ENCODE data around the gene WHRN. TPM values are rescaled to one million over a fixed set of nuclear protein-coding genes. Genes with fewer than 3 reads are reported as not detected.

WHRN gene
- total RNA-seq, 4 donors from 2014 or later = 5.4 to 23.6 (median 8.5) TPM

- whole genome bisulfite sequencing, 2 donors (ENCODE audit: low coverage in 1 of 2) = 82 to 85% methylated on average over 5 to 18 of the region's 18 CpGs
- DNase-seq = no peak
- intact Hi-C loops (cut with DNase I; ENCODE audit: low total_unique reads) = loop anchor here (10.0 kb wide), 1 partner anchor 81 kb away; the partner anchor contains the start of gene ATP6V1G1
- Histone ChIP-seq H3K4me1 (peaks cover 5 to 27% (median 19%) of the 10 kb centered on the region in 4 donors), H3K36me3 (no peaks in the 10 kb centered on the region), H3K27me3 (peaks cover 4% of the 10 kb centered on the region), H3K9me3 (no peaks in the 10 kb centered on the region), H3K4me3 (peak overlapping the region; percentile 59 to 73 (median 72)), H3K27ac (peak overlapping the region; percentile 74 to 89 (median 82))
- TF ChIP-seq POLR2AphosphoS5 (IDR thresholded peaks at IDR 0.05) = no peak
- TF ChIP-seq POLR2A (IDR thresholded peaks at IDR 0.05) = no peak
- no peak for TF ChIP-seq EP300 (IDR thresholded peaks at IDR 0.05; ENCODE audit: low read depth)
- no peak for TF ChIP-seq CTCF (IDR thresholded peaks at IDR 0.05)
- in situ Hi-C loops (cut with MboI; ENCODE audit: low pct_ligation_motif_present in 1 of 4, low pct_unique_long_range_greater_than_20kb in 1 of 4, low sequenced_read_pairs in 3 of 4) = loop anchor here in 1 of 4 donors (10.0 kb wide), 1 partner anchor 99 kb away; no protein-coding TSS in a partner anchor
Observed at GRCh38 chr9:114503522-114504340, 1.5 kb downstream of the WHRN start.

GRCh38 chr9:114503009-114503408 lies 2.3 kb downstream of the WHRN start:
- no peak for DNase-seq
- H3K36me3 ChIP-seq = no peaks in the 10 kb centered on the region
- H3K4me3 ChIP-seq = peak overlapping the region in 1 of 4 donors; percentile 6
- H3K27me3 ChIP-seq = peaks cover 4% of the 10 kb centered on the region
- intact Hi-C loops (cut with DNase I; ENCODE audit: low total_unique reads) (loop anchor here (10.0 kb wide), 1 partner anchor 82 kb away; the partner anchor contains the start of gene ATP6V1G1), in situ Hi-C loops (cut with MboI; ENCODE audit: low pct_ligation_motif_present in 1 of 4, low pct_unique_long_range_greater_than_20kb in 1 of 4, low sequenced_read_pairs in 3 of 4) (loop anchor here in 1 of 4 donors (10.0 kb wide), 1 partner anchor 98 kb away; no protein-coding TSS in a partner anchor)
- H3K4me1 ChIP-seq = peaks cover 5 to 27% (median 19%) of the 10 kb centered on the region in 4 donors
- no peak for TF ChIP-seq EP300 (IDR thresholded peaks at IDR 0.05; ENCODE audit: low read depth)
- no peak for TF ChIP-seq POLR2A (IDR thresholded peaks at IDR 0.05)
- TF ChIP-seq POLR2AphosphoS5 (IDR thresholded peaks at IDR 0.05) = no peak
- TF ChIP-seq CTCF (IDR thresholded peaks at IDR 0.05) = no peak
- no peaks in the 10 kb centered on the region for H3K9me3 ChIP-seq
- peak overlapping the region; percentile 74 to 89 (median 82) for H3K27ac ChIP-seq
- 34% methylated on average over 7 of the region's 7 CpGs; no CpG with 5 or more reads in 1 of the 2 donors for WGBS, 2 donors (ENCODE audit: low coverage in 1 of 2)

GRCh38 chr9:114501796-114502682 lies 3.2 kb downstream of the WHRN start:
- no peak overlapping the region for H3K4me3 ChIP-seq
- H3K36me3 ChIP-seq = no peaks in the 10 kb centered on the region
- in situ Hi-C loops (cut with MboI; ENCODE audit: low pct_ligation_motif_present in 1 of 4, low pct_unique_long_range_greater_than_20kb in 1 of 4, low sequenced_read_pairs in 3 of 4) (loop anchor here in 1 of 4 donors (10.0 kb wide), 1 partner anchor 97 kb away; no protein-coding TSS in a partner anchor), intact Hi-C loops (cut with DNase I; ENCODE audit: low total_unique reads) (loop anchor here (10.0 kb wide), 1 partner anchor 83 kb away; the partner anchor contains the start of gene ATP6V1G1)
- peaks cover 5 to 27% (median 19%) of the 10 kb centered on the region in 4 donors for H3K4me1 ChIP-seq
- no peaks in the 10 kb centered on the region for H3K9me3 ChIP-seq
- peak overlapping the region; percentile 74 to 89 (median 82) for H3K27ac ChIP-seq
- no peak for DNase-seq
- TF ChIP-seq CTCF (IDR thresholded peaks at IDR 0.05) (no peak), POLR2AphosphoS5 (IDR thresholded peaks at IDR 0.05) (no peak), POLR2A (IDR thresholded peaks at IDR 0.05) (no peak), EP300 (IDR thresholded peaks at IDR 0.05; ENCODE audit: low read depth) (no peak)
- H3K27me3 ChIP-seq = peaks cover 4% of the 10 kb centered on the region
- 54 to 66% methylated on average over 7 to 12 of the region's 12 CpGs for WGBS, 2 donors (ENCODE audit: low coverage in 1 of 2)

Data from transverse colon (tissue), 4 donors.